HG03378 (cell line): ENCODE results near the gene SRRM4.
"Not testable (repeated sequence)": the region's sequence is repeated elsewhere in the genome, so short reads cannot be mapped to it uniquely, and the experiment has no call there.

ENCODE experiments used
- ATAC-seq: cut with Tn5 transposase; IDR thresholded peaks from one replicate; pipeline ENCODE4 v1.9.1; 2021; ENCODE audit warnings: mild to moderate bottlenecking, moderate library complexity; ENCODE audit not compliant: unreplicated experiment

Gene SRRM4

GRCh38 chr12:119068129-119068856, 87.0 kb downstream of the SRRM4 start:
- ATAC-seq, result no peak

DNA sequence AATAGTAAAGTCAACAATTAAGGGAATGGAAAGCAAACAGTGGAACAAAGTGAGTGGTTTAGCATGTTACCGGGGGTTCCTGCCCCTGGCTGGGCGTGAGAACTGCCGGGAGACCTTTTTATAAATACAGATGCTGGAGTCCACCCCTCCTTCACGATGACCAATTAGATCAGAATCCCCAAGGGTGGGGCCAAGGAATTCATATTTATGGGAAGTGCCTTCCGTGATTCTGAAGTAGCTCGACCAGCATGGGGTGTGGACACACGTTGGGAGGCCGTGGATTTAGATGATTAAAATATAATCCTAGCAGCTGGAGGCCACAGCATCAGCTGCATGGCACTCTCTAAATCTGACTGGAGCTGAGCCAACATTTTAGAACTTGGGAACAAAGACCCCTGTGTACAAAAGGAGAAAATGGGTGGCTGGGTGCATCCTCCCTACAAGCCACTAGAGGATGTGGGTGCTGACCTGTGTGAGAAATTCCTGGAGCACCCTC, 87.9 kb downstream of the SRRM4 start:
- ATAC-seq, result no peak

DNA sequence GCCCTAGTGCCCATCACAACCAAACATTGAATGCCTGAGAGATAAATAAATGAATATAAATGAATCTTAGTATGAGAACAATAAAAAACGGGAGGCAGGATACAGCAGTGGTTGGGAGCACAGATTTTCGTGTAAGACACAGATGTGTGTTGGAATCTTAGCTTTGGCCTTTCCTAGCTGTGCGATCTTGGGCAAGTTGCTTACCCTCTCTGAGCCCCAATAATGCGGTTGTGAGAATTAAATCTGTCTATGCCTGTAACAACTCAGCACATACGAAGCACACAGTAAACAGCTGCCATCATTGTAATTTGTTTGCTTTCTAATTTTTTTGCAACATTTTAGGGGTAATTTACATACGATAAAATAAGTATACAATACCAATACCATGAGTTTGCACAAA, 89.8 kb downstream of the SRRM4 start:
- ATAC-seq, result no peak

DNA sequence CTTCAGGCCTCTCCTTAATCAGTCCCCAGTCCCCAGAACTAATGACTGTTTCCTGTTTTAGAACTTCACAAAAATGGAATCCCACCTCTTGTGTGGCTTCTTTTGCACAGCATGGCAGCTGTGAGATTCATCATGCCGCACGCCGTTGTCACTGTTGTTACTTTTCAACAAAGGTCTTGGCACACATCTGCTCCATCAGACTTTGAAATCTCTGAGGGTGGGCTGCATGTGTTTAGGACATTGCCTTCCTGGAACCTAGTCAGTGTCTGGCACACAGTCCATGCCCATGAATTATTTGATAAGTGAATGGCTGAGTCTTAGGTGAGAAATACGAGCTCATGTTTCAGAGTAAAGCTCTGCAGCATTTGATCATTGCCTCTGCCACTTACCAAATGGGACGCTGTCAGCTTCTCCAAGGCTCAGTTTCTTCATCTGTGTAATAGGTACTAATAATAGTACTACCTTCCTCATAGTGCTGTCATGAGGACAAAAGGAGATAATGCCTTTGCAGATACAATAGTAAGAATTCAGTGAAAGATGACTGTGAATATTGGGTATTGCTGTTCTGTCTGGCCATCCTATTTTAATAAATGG, 90.4 kb downstream of the SRRM4 start:
- ATAC-seq, result no peak

GRCh38 chr12:119072440-119072839, 91.1 kb downstream of the SRRM4 start:
- no peak for ATAC-seq

DNA sequence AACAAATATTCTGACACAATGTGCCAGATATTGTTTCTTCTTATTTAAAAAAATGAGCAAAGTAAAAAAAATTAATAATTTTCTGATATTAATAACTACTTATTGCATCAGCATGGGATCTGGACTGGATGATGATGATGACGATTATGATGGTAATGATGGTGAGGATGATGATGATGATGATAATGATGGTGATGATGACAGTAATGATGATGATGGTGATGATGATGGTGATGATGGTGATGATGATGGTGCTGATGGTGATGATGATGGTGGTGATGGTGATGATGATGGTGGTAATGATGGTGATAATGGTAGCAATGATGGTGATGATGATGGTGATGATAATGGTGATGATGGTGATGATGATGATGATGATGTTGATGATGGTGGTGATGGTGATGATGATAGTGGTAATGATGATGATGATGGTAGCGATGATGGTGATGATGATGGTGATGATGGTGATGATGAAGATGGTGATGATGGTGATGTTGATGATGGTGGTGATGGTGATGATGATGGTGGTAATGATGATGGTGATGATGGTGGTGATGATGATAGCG, 94.0 kb downstream of the SRRM4 start:
- no peak for ATAC-seq

DNA sequence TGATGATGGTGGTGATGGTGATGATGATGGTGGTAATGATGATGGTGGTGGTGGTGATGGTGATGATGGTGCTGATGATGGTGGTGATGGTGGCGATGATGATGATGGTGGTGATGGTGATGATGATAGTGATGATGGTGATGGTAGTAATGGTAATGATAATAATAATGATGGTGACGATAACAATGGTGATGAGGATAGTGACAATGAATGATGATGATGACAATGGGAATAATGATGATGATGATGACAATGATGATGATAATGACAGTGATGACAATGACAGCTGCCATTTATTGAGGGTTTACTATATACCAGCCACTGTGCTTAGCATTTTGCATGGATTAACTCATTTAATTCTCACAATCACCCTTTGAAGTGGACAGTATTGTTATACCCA, 94.6 kb downstream of the SRRM4 start:
- no peak for ATAC-seq

- no peak for ATAC-seq
These were observed 98.2 kb downstream of the SRRM4 start for GRCh38 chr12:119079530-119079929.

DNA sequence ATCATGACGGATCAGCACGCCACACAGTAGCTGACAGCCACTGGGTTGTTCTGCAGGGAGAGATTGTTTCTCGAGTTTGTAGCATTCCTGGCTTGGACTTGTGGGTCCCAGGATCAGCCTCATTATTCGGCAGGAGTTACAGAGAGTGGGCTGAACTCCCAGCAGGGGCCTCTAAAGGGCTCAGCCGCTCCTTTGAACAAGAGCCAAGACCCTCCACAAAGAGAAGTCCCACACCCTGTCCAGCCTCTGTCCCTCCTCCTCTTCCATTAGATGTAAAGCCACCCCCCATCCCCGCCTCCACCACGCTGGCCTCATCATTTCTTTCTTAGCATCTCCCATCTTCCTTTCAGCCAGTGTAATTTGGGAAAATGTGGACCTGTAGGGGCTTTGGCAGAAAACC, 100.7 kb downstream of the SRRM4 start:
- ATAC-seq, result no peak

- ATAC-seq, result no peak
These were observed 101.2 kb downstream of the SRRM4 start for GRCh38 chr12:119082496-119082895.

- ATAC-seq, result no peak
These were observed 107.5 kb downstream of the SRRM4 start for GRCh38 chr12:119088685-119089379.

DNA sequence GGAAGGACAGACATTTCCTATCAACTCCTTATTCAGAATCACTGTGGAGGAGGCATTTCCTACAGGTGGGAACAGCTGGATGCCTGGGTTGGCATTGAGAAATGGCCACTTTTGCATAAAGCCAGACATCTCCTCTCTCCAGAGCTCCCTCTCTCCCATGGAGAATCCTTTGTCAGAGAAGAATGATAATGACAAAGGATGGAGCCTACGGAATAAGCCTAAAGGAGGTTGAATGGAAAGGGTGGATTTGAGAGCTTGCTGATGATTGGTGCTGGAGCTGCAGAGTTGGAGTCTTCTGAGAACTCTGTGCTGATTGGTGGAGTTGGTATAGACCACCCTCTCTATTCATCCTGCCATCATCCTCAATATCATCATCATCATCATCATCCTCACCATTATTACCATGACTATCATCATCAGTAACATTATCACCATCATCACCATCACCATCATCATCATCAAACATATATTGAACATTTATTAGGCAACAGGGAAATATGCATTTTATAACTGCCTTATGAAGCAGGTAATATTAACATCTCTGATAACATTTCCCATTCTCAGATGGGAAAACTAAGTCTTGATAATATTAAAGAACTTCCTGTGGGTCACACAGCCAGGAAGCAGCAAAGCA, 108.2 kb downstream of the SRRM4 start:
- ATAC-seq, result no peak

GRCh38 chr12:119090276-119090675, 108.9 kb downstream of the SRRM4 start:
- ATAC-seq, result no peak

GRCh38 chr12:119090865-119091264, 109.5 kb downstream of the SRRM4 start:
- ATAC-seq, result no peak

DNA sequence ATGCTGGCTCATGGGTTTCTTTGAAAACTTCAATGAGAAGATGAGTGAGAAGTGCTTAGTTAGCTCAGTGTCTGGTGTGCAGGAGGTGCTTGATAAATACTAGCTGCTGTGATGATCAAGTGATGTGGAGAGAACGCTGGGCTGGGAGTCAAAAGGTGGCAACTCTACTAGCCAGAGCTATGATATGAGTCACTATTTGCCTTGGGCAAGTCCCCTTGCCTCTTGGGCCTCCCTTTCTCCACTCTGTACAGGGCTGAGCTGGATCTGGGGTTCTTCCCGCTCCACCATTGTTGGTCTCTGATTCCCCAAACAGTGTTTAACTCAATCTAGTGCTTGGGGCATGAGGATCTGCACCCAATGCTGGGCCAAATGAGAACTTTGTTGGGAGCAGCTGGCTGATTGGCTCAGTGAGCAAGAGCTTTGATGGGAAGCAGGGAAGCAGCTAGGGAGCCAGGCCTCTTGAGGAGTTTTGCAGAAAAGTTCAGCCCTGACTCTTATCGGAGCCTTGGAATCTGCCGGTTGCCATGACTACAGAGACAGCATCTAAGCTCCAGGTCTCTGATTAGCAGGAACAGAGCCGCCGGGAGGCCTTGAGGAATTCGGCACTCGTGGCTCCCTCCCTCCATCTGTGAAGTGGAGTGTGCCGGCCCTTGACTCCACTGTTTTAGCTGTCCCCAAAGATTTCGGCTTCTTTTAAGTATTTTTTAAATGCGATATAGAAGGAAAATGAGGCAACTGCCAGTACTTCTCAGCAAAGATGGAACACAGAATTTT, 115.3 kb downstream of the SRRM4 start:
- no peak for ATAC-seq

DNA sequence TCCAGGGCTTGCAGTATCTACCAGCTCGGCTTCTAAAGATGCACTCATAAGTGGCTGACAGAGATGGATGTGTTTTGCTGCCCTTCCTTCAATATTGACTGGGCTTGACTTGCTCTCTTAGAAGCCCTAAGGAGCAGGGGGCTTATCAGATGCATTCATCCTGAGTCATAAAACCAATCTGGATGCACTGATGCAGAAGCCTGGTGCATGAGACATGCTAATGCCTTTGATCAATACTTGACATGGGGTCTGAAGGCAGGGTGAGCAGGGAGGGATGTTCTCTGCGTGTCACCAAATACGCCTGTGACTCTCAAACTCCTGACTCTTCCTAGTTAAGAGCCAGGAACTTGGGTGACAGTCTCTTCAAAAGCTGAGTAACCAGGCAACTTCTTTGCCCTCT, 119.6 kb downstream of the SRRM4 start:
- no peak for ATAC-seq

DNA sequence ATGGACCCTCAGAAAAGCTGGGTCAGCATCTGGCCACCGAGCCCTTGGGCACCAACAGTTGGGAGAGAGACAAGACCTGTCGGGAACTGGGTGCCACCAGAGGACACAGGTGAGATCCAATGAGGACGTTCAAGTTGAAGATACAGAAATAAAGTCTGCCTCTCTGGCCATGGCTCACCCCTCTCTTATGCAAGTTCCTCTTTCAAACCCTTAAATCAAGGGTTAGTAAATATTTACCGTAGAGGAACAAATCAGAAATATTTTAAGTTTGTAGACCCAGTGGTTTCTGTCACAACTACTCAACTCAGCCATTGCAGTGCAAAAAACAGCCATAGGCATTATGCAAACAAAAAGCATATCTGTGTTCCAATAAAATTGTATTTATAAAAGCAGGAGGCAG, 120.9 kb downstream of the SRRM4 start:
- ATAC-seq, result no peak

GRCh38 chr12:119102714-119103113, 121.4 kb downstream of the SRRM4 start:
- ATAC-seq, result no peak

DNA sequence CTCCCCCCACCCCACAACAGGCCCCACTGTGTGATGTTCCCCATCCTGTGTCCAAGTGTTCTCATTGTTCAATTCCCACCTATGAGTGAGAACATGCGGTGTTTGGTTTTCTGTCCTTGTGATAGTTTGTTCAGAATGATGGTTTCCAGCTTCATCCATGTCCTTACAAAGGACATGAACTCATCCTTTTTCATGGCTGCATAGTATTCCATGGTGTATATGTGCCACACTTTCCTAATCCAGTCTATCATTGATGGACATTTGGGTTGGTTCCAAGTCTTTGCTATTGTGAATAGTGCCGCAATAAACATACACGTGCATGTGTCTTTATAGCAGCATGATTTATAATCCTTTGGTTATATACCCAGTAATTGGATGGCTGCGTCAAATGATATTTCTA, 123.6 kb downstream of the SRRM4 start:
- not testable (repeated sequence) for ATAC-seq

GRCh38 chr12:119113496-119113986, 132.2 kb downstream of the SRRM4 start:
- ATAC-seq, result no peak
